Uterus (tissue), 2 donors: Measurements from ENCODE around the gene AACS.

Experiments
- CTCF ChIP-seq, 4 experiments: fragments of 200-600 bp in 2 of 4; fragments of 450-650 bp in 2 of 4; sonication (generic) in 2 of 4; IDR thresholded peaks; one replicate each; pipeline ENCODE4 v1.5.1; 2016 to 2019; ENCODE audit warnings: antibody characterized with exemption in 4 of 4, mild to moderate bottlenecking in 2 of 4, moderate library complexity in 1 of 4
- POLR2A ChIP-seq, 2 donors: fragments of 450-650 bp; IDR thresholded peaks; one replicate each; pipeline ENCODE4 v1.6.1; 2016; ENCODE audit warnings: antibody characterized with exemption in 2 of 2, mild to moderate bottlenecking in 1 of 2, moderate library complexity in 1 of 2

DNA sequence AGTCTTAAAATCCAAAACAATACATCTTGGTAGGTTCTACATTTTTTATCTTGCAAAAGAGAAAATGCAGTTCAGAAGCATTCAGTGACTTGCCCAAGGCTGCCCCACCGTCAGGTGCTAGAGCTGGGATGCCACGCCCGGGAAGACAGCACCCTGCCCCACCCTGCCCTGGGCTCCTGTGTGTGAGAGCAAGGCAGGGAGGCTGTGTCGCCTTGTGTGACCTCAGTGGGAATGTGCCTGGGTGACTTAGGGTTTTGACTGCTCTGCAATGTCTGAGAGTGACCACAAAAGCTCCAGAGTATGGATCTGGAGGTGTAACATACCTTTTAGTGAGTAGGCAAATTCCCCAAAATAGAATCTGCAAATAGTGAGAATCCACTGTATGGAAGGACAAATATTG is 60.0 kb downstream of the AACS start:
- TF ChIP-seq CTCF (IDR thresholded peaks at IDR 0.05) (no peak), POLR2A (IDR thresholded peaks at IDR 0.05) (no peak)
